DOHH2 (cell line): Measurements from ENCODE around the gene VTI1A.

Experiments
- EZH2phosphoT487 ChIP-seq: fragments of 200-600 bp; sonication (generic); IDR thresholded peaks from 2 replicates; pipeline ENCODE4 v1.6.1; 2017; ENCODE audit warnings: borderline replicate concordance, mild to moderate bottlenecking, antibody characterized with exemption, low read length, moderate library complexity, mixed read lengths
- TF ChIP-seq, protein P1 (sequence below): fragments of 200-600 bp; sonication (generic); IDR thresholded peaks from one replicate; pipeline ENCODE4 v1.5.1; 2014; ENCODE audit warnings: antibody characterized with exemption, mild to moderate bottlenecking, low read depth, low read length; ENCODE audit not compliant: poor library complexity, severe bottlenecking

DNA sequence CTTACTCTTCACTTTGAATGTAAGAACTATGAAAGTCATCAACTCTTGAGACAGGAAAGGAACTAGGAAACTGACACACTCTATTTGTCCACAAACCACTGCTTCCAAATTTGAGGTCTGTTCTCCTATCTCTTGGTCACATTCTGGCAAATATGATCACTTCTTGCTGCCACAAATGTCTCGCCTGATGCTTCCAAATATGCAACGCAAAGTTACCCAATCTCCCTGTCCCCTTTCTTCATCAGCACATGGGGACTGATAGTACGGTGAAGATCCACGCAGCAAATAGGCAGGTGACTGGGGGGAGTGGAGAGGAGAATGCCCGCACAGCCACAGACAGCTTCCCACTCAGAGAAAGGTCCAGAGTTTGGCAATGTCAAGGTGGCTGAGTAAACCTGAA is 410.5 kb downstream of the VTI1A start:
- TF ChIP-seq, protein P1, sequence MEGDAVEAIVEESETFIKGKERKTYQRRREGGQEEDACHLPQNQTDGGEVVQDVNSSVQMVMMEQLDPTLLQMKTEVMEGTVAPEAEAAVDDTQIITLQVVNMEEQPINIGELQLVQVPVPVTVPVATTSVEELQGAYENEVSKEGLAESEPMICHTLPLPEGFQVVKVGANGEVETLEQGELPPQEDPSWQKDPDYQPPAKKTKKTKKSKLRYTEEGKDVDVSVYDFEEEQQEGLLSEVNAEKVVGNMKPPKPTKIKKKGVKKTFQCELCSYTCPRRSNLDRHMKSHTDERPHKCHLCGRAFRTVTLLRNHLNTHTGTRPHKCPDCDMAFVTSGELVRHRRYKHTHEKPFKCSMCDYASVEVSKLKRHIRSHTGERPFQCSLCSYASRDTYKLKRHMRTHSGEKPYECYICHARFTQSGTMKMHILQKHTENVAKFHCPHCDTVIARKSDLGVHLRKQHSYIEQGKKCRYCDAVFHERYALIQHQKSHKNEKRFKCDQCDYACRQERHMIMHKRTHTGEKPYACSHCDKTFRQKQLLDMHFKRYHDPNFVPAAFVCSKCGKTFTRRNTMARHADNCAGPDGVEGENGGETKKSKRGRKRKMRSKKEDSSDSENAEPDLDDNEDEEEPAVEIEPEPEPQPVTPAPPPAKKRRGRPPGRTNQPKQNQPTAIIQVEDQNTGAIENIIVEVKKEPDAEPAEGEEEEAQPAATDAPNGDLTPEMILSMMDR: no peak
- no peak for TF ChIP-seq EZH2phosphoT487
